Erythroblast (primary cell): Measurements from ENCODE around the gene HAUS3.
"Not testable (repeated sequence)": the region's sequence is repeated elsewhere in the genome, so short reads cannot be mapped to it uniquely, and the experiment has no call there.

Experiments
- DNase-seq, 2 experiments: peaks; one replicate each; lab custom pipeline; 2025; lab: John Stamatoyannopoulos, UW
- GATA1 ChIP-seq: IDR thresholded peaks from 2 replicates; pipeline ENCODE4 v1.6.1; 2011; ENCODE audit warnings: low read depth, mild to moderate bottlenecking, control low read depth, low read length, moderate library complexity
- POLR2A ChIP-seq: IDR thresholded peaks from 2 replicates; pipeline ENCODE4 v1.6.1; 2011; ENCODE audit warnings: mild to moderate bottlenecking, low read length

The HAUS3 gene

GRCh38 chr4:2283199-2283711 is 41.3 kb upstream of the HAUS3 start:
- TF ChIP-seq POLR2A, result no peak
- no peak for TF ChIP-seq GATA1
- no peak for DNase-seq

- DNase-seq, result peak in 1 of 2 experiments; percentile 26
- no peak for TF ChIP-seq POLR2A
- TF ChIP-seq GATA1, result no peak
Observed at GRCh38 chr4:2281575-2282343, 39.8 kb upstream of the HAUS3 start.

DNA sequence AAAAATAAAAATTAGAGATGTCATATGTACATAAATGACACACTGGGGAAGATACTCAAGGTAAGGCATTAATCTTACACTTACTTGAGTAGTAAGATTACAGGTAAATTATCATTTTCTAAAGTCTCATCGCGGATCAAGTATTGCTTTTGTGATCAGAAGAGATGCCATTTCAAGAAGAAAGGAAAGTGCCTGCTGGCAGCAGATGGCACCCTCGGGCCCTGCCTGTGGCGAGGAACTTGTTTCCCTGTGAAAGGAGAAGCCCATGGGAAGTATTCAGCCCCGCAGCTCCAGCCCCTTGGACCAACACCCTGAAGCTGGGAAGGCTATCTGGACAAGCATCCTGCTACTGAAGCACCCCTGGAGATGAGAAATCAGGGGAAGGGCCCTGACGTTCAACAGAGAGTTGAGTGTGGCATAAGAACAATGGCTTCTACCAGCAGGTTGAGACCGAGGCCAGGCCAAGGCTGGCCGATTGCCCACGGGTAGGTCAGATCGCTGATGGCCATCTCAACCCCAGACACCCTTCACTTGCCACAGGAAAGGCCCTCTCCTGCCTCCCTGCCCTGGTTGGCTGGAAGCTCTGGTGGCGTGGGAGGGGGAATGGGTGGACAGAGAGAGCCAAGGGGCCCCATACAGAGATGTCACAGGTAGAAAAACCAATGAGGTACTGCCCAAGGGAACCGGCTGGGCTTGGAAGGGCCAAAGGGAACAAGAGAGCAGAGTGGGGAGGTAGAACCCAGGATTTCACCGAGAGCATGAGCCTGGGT is 38.8 kb upstream of the HAUS3 start:
- TF ChIP-seq POLR2A, result no peak
- no peak for TF ChIP-seq GATA1
- no peak for DNase-seq

- no peak for DNase-seq
- no peak for TF ChIP-seq POLR2A
- TF ChIP-seq GATA1, result no peak
Observed at GRCh38 chr4:2277956-2278355, 36.0 kb upstream of the HAUS3 start.

- DNase-seq, result no peak
- TF ChIP-seq POLR2A (no peak), GATA1 (no peak)
Observed at GRCh38 chr4:2276581-2277325, 34.8 kb upstream of the HAUS3 start.

DNA sequence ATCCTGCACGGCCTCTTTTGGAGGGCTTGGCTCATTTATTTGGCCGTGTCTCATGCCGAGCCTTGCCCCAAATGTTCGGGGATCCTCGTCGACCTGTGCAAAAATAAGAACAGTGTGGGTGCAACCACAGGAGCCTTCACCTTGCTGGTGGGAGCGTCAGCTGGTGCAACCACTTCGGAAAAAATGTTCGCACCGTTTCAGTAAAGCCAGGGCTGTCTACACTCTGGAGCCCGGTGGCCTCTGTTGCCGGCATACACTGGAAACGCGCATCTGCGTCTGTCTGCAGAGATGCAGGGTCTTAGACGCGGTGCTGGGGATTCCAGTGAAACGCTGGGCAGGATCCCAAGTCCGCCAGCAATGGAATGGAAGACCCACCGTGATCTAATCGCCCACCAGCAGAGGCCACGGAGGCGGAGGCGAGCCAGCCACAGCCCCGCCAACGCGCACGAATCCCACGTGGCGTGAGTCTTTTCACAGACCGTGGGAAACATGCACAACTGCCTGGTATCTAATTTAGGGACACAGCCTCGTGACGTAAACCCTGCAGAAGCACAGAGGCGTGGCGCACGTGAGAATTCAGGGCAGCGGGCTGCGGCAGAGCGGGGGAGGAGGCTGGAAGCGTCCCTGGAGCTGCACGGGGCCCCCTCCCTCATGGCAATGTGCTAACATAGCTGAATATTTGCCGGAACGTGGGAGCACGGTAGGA is 33.8 kb upstream of the HAUS3 start:
- TF ChIP-seq POLR2A, result no peak
- no peak for TF ChIP-seq GATA1
- no peak for DNase-seq

GRCh38 chr4:2275044-2275397 is 33.1 kb upstream of the HAUS3 start:
- DNase-seq, result not testable (repeated sequence)

GRCh38 chr4:2274320-2275043 is 32.6 kb upstream of the HAUS3 start:
- no peak for TF ChIP-seq GATA1
- TF ChIP-seq POLR2A, result no peak
- no peak for DNase-seq

DNA sequence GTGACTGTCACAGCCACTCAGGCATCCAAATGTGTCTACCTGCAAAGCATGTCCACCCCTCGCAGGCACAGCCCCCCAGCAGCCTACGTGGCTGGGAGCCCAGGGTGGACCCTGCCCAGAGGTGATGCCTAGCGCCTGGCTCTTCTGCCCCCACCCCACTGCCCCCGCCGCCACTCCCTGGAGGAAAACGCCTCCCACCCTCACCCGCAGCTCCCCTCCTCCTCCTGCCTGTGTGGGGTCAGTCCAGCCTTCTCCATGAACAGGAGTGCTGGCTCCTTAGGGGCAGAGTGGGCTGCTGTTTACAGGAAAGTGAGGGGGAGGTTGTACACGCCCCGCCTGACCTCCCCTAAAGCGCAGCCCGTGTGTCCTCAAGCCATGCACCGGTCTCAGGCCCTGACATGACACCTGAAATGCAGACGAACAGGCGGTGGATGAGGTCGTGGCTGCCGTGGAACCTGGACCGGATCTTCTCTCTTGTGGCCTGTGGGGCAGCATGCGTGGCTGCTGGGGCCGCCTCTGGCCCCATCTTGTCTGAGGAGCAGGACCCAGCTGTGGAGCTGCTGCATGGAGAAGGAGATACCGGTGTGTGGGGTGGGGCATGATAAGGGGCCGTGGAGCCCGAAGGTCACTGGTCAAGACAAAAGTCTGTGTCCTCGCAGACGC is 31.9 kb upstream of the HAUS3 start:
- no peak for TF ChIP-seq POLR2A
- TF ChIP-seq GATA1, result no peak
- peak; percentile 54 to 89 for DNase-seq

GRCh38 chr4:2273221-2273620 is 31.3 kb upstream of the HAUS3 start:
- no peak for TF ChIP-seq POLR2A
- TF ChIP-seq GATA1, result no peak
- DNase-seq, result no peak

GRCh38 chr4:2272828-2273120 is 30.9 kb upstream of the HAUS3 start:
- TF ChIP-seq GATA1 (no peak), POLR2A (no peak)
- no peak for DNase-seq

- no peak for TF ChIP-seq POLR2A
- no peak for TF ChIP-seq GATA1
- DNase-seq, result no peak
Observed at GRCh38 chr4:2272026-2272827, 30.3 kb upstream of the HAUS3 start.
